Cardiac muscle cell (in vitro differentiated cells and primary cell): ENCODE results near the gene DNAJC3. TPM values are rescaled to one million over a fixed set of nuclear protein-coding genes. Genes with fewer than 3 reads are reported as not detected.
A peak's percentile ranks its signal among the peaks of the same experiment; 100 is the strongest.

ENCODE experiments used
- DNase-seq, 2 donors: peaks; one replicate each; pipeline versions ENCODE4 v3.0.0 to v3.0.0-alpha.2; 2010 to 2017; ENCODE audit warnings: low read depth in 1 of 2, low spot score in 1 of 2
- H3K27ac ChIP-seq: fragments of 200-600 bp; sonication (generic); 2 replicates; pipeline ENCODE4 v1.5.1; 2016
- H3K27me3 ChIP-seq: fragments of 200-600 bp; sonication (generic); 2 replicates; pipeline ENCODE4 v1.6.0; 2016; ENCODE audit warnings: control low read depth
- H3K36me3 ChIP-seq: fragments of 200-600 bp; sonication (generic); 2 replicates; pipeline ENCODE4 v1.5.1; 2016; ENCODE audit warnings: control low read depth
- H3K4me1 ChIP-seq: fragments of 200-600 bp; sonication (generic); 2 replicates; pipeline ENCODE4 v1.8.1; 2017; ENCODE audit warnings: low read depth, mild to moderate bottlenecking, mixed run types
- H3K4me3 ChIP-seq: fragments of 200-600 bp; sonication (generic); 2 replicates; pipeline ENCODE4 v1.5.1; 2016; ENCODE audit warnings: mild to moderate bottlenecking
- H3K9me3 ChIP-seq: fragments of 200-600 bp; sonication (generic); 2 replicates; pipeline ENCODE4 v1.5.1; 2017; ENCODE audit warnings: low read depth, mild to moderate bottlenecking, control low read depth
- polyA plus RNA-seq: library from polyadenylated mRNA; unstranded; fragments of >200 nt; fragmentation: Nextera tagmentation; extraction: Ambion mirVana; gene quantifications from 2 replicates; pipeline ENCODE4 v1.2.1, GENCODE V29; 2016
- total RNA-seq: library from RNA; depleted of rRNA; stranded (reverse); fragments of >200 nt; gene quantifications from 2 replicates; pipeline ENCODE4 v1.2.3, GENCODE V29; 2016
- TF ChIP-seq, protein P1 (sequence below): IDR thresholded peaks from 2 replicates; pipeline ENCODE4 v1.5.1; 2012; ENCODE audit warnings: low read depth, mild to moderate bottlenecking, low read length

DNAJC3 gene
- total and polyA plus RNA-seq, 2 experiments from 2014 or later = 13.6 to 15.3 TPM

GRCh38 chr13:95706356-95706755, 29.4 kb downstream of the DNAJC3 start:
- Histone ChIP-seq H3K36me3 (peaks cover 4% of the 10 kb centered on the region), H3K4me3 (no peak overlapping the region), H3K27ac (no peak overlapping the region), H3K9me3 (no peaks in the 10 kb centered on the region), H3K27me3 (no peaks in the 10 kb centered on the region), H3K4me1 (no peaks in the 10 kb centered on the region)
- TF ChIP-seq, protein P1, sequence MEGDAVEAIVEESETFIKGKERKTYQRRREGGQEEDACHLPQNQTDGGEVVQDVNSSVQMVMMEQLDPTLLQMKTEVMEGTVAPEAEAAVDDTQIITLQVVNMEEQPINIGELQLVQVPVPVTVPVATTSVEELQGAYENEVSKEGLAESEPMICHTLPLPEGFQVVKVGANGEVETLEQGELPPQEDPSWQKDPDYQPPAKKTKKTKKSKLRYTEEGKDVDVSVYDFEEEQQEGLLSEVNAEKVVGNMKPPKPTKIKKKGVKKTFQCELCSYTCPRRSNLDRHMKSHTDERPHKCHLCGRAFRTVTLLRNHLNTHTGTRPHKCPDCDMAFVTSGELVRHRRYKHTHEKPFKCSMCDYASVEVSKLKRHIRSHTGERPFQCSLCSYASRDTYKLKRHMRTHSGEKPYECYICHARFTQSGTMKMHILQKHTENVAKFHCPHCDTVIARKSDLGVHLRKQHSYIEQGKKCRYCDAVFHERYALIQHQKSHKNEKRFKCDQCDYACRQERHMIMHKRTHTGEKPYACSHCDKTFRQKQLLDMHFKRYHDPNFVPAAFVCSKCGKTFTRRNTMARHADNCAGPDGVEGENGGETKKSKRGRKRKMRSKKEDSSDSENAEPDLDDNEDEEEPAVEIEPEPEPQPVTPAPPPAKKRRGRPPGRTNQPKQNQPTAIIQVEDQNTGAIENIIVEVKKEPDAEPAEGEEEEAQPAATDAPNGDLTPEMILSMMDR = no peak
- no peak for DNase-seq

- H3K36me3 ChIP-seq = peaks cover 9% of the 10 kb centered on the region
- TF ChIP-seq, protein P1 = no peak
- H3K27me3 ChIP-seq = no peaks in the 10 kb centered on the region
- no peaks in the 10 kb centered on the region for H3K4me1 ChIP-seq
- H3K9me3 ChIP-seq = no peaks in the 10 kb centered on the region
- DNase-seq = no peak
- no peak overlapping the region for H3K4me3 ChIP-seq
- no peak overlapping the region for H3K27ac ChIP-seq
Measured at GRCh38 chr13:95707035-95707434, 30.1 kb downstream of the DNAJC3 start.

GRCh38 chr13:95707442-95708390, 30.8 kb downstream of the DNAJC3 start:
- DNase-seq = no peak
- H3K36me3 ChIP-seq = peaks cover 10% of the 10 kb centered on the region
- H3K27ac ChIP-seq = no peak overlapping the region
- no peak overlapping the region for H3K4me3 ChIP-seq
- no peaks in the 10 kb centered on the region for H3K4me1 ChIP-seq
- TF ChIP-seq, protein P1 = no peak
- H3K27me3 ChIP-seq = no peaks in the 10 kb centered on the region
- H3K9me3 ChIP-seq = no peaks in the 10 kb centered on the region

GRCh38 chr13:95708391-95708774, 31.4 kb downstream of the DNAJC3 start:
- DNase-seq = no peak
- Histone ChIP-seq H3K9me3 (no peaks in the 10 kb centered on the region), H3K4me1 (no peaks in the 10 kb centered on the region), H3K27me3 (no peaks in the 10 kb centered on the region), H3K36me3 (peaks cover 11% of the 10 kb centered on the region), H3K4me3 (no peak overlapping the region), H3K27ac (no peak overlapping the region)
- TF ChIP-seq, protein P1 = no peak

GRCh38 chr13:95708811-95709500, 32.0 kb downstream of the DNAJC3 start:
- Histone ChIP-seq H3K9me3 (no peaks in the 10 kb centered on the region), H3K36me3 (peaks cover 11% of the 10 kb centered on the region), H3K4me1 (no peaks in the 10 kb centered on the region), H3K27me3 (no peaks in the 10 kb centered on the region), H3K27ac (no peak overlapping the region), H3K4me3 (no peak overlapping the region)
- DNase-seq = peak in 1 of 2 donors; percentile 54
- TF ChIP-seq, protein P1 = no peak
